Body of pancreas (tissue), 4 donors: ENCODE data around the gene PRM3.

ENCODE experiments used
- CTCF ChIP-seq, 7 experiments: fragments of 450-650 bp in 4 of 7; fragments of 200-600 bp in 3 of 7; sonication (generic) in 3 of 7; IDR thresholded peaks; one replicate each; pipeline ENCODE4 v1.5.1; 2016 to 2019; ENCODE audit warnings: antibody characterized with exemption in 7 of 7
- POLR2A ChIP-seq, 3 donors: fragments of 450-650 bp; IDR thresholded peaks; one replicate each; pipeline ENCODE4 v1.6.1; 2016; ENCODE audit warnings: antibody characterized with exemption in 3 of 3, mild to moderate bottlenecking in 2 of 3

DNA sequence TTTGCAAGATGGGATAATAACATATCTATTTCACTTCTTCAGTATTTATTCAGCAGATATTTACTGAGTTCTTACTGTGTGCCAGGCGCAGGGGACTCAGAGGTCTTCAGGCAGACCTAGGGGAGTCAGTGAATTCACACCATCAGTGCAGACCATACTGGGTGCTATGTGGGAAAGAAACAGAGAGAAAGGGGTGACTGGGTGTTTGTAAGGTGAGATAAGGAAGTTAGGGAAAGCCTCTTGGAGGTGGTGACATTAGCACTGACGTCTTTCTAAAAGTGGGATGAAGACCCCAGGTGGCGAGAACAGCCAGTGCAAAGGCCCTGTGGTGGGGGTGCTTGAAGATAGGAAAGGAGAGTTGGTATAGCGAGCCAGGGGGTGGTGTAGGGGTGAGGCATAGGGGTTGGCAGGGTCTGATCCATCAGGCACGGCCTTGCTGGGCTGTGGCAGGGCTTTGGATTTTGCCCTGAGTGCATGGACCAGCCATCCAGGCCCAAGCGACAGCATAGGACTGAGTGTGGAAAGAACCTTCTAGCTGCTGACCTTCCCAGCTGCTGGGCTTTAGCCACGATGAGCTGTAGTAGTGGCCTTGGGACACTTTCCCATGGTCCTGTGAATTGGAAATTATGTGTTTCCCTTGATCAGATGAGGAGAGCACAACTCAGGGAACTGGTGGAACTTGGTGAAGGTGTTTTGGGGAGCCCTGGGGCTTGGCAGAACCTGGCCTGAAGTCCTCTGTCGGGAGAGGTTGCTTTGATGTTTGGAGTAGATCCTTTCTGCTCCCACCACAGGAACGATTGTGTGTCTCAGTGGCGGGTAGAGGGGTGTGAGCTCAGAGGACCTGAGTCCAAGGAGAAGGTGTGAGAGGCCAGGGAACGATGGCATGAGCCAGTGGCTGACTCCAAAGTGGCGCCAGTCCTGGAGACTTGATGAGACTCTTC, 13.5 kb downstream of the PRM3 start:
- TF ChIP-seq CTCF (IDR thresholded peaks at IDR 0.05) (no peak), POLR2A (IDR thresholded peaks at IDR 0.05) (no peak)
